Colonic mucosa (tissue), 4 donors: ENCODE data around the gene CSAG3. TPM values are rescaled to one million over a fixed set of nuclear protein-coding genes. Genes with fewer than 3 reads are reported as not detected.
"Not testable (repeated sequence)": the region's sequence is repeated elsewhere in the genome, so short reads cannot be mapped to it uniquely, and the experiment has no call there.

Experiments used
- DNase-seq: peaks from one replicate; pipeline ENCODE4 v3.0.0-alpha.2; 2020
- H3K27ac ChIP-seq: fragments of 200-600 bp; one replicate; pipeline ENCODE4 v1.8.0; 2021
- H3K27me3 ChIP-seq: fragments of 200-600 bp; one replicate; pipeline ENCODE4 v1.8.0; 2021
- H3K36me3 ChIP-seq: fragments of 200-600 bp; one replicate; pipeline ENCODE4 v1.8.0; 2021
- H3K4me1 ChIP-seq: fragments of 200-600 bp; one replicate; pipeline ENCODE4 v1.8.0; 2021; ENCODE audit warnings: mild to moderate bottlenecking
- H3K4me3 ChIP-seq: fragments of 200-600 bp; one replicate; pipeline ENCODE4 v1.8.0; 2021
- H3K9ac ChIP-seq, 2 donors: one replicate each; pipeline ENCODE4 v1.7.0; 2013; ENCODE audit warnings: control low read depth in 2 of 2, low read depth in 2 of 2, low read length in 2 of 2
- H3K9me3 ChIP-seq: fragments of 200-600 bp; one replicate; pipeline ENCODE4 v1.8.0; 2021
- intact Hi-C: fragments of 100-400 bp; cut with DNase I; formaldehyde crosslinking; loops from one replicate; pipeline ENCODE4 v1.14.1; 2022
- total RNA-seq, 2 donors: library from RNA; stranded (reverse); fragmentation: NEBNext Ultra II Directional in 1 of 2; extraction: Animal tissue kit (Norgen Biotek cat#: 25700) in 1 of 2; gene quantifications; one replicate each; pipeline ENCODE4 v1.2.1, GENCODE V29; 2021
- TF ChIP-seq, protein P1 (sequence below): fragments of 200-600 bp; IDR thresholded peaks from one replicate; pipeline ENCODE4 v1.8.0; 2022; ENCODE audit warnings: antibody characterized with exemption, mild to moderate bottlenecking
- donor health status: healthy.
- donor health status: DM: no; HTN: no; CAD: no.
- donor health status: DM: no; HTN: no; CAD: no.

The CSAG3 gene
- total RNA-seq = not detected

GRCh38 chrX:152758918-152759317, at the start of gene CSAG3:
Gene CSAG3 (plus strand): TSS chrX:152759218.
- H3K36me3 ChIP-seq, H3K9ac ChIP-seq, H3K4me1 ChIP-seq, H3K4me3 ChIP-seq, H3K9me3 ChIP-seq, intact Hi-C loops, H3K27me3 ChIP-seq, DNase-seq, H3K27ac ChIP-seq: not testable (repeated sequence)

DNA sequence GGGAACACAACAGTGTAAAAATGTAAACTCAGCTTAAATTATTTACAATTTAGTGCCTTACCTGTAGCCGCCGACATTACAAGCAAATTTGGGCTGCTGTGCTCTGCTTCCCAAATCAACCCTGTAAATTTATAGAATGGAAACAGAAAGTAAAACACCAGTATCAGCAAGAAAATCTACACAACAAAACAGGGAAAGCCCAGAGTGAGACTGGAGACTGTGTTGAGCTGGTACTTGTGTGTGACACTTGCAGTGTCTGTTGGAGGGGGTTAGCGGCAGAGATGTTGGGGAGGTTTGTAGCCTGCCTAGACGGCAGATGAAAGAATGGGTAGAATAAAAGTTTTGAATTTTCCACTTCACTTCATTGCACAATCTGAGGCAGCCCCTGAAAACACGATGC, 45.8 kb upstream of the CSAG3 start:
- H3K27ac ChIP-seq, DNase-seq, H3K36me3 ChIP-seq, H3K9me3 ChIP-seq, H3K27me3 ChIP-seq, H3K4me3 ChIP-seq, intact Hi-C loops, H3K9ac ChIP-seq, H3K4me1 ChIP-seq: not testable (repeated sequence)

GRCh38 chrX:152713815-152714787, 44.9 kb upstream of the CSAG3 start, which contains the start of gene MAGEA2B:
Gene MAGEA2B (plus strand): TSS chrX:152714628. CDS start chrX:152717107, 2,479 bp downstream.
- H3K9me3 ChIP-seq, H3K4me3 ChIP-seq, H3K27ac ChIP-seq, H3K27me3 ChIP-seq, H3K9ac ChIP-seq, DNase-seq, H3K36me3 ChIP-seq, intact Hi-C loops, H3K4me1 ChIP-seq: not testable (repeated sequence)

- H3K4me1 ChIP-seq = no peaks in the 10 kb centered on the region
- DNase-seq = no peak
- H3K27ac ChIP-seq = no peak overlapping the region
- H3K9ac ChIP-seq = no peak overlapping the region
- no peaks in the 10 kb centered on the region for H3K36me3 ChIP-seq
- no peaks in the 10 kb centered on the region for H3K27me3 ChIP-seq
- no peak overlapping the region for H3K4me3 ChIP-seq
- no peaks in the 10 kb centered on the region for H3K9me3 ChIP-seq
- intact Hi-C loops = no loop called here
- TF ChIP-seq, protein P1, sequence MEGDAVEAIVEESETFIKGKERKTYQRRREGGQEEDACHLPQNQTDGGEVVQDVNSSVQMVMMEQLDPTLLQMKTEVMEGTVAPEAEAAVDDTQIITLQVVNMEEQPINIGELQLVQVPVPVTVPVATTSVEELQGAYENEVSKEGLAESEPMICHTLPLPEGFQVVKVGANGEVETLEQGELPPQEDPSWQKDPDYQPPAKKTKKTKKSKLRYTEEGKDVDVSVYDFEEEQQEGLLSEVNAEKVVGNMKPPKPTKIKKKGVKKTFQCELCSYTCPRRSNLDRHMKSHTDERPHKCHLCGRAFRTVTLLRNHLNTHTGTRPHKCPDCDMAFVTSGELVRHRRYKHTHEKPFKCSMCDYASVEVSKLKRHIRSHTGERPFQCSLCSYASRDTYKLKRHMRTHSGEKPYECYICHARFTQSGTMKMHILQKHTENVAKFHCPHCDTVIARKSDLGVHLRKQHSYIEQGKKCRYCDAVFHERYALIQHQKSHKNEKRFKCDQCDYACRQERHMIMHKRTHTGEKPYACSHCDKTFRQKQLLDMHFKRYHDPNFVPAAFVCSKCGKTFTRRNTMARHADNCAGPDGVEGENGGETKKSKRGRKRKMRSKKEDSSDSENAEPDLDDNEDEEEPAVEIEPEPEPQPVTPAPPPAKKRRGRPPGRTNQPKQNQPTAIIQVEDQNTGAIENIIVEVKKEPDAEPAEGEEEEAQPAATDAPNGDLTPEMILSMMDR = no peak
Measured at GRCh38 chrX:152725409-152725808, 33.6 kb upstream of the CSAG3 start.

- H3K27me3 ChIP-seq = no peaks in the 10 kb centered on the region
- no peaks in the 10 kb centered on the region for H3K9me3 ChIP-seq
- intact Hi-C loops = no loop called here
- no peak within 1 kb of the TSS for H3K27ac ChIP-seq
- DNase-seq = no peak
- no peaks in the 10 kb centered on the region for H3K4me1 ChIP-seq
- H3K9ac ChIP-seq = no peak within 1 kb of the TSS
- no peak within 1 kb of the TSS for H3K4me3 ChIP-seq
- TF ChIP-seq, protein P1 = no peak
- no peaks in the 10 kb centered on the region for H3K36me3 ChIP-seq
Measured at GRCh38 chrX:152733261-152733975, 25.6 kb upstream of the CSAG3 start, which contains the start of the genes CSAG1 and MAGEA12. Gene CSAG1 (minus strand): TSS chrX:152733721. CDS start chrX:152732460, 1,261 bp downstream. Gene MAGEA12 (plus strand): TSS chrX:152733757. CDS start chrX:152736162, 2,405 bp downstream.

- H3K27me3 ChIP-seq, H3K4me3 ChIP-seq, H3K4me1 ChIP-seq, H3K9me3 ChIP-seq, intact Hi-C loops, H3K9ac ChIP-seq, DNase-seq, H3K27ac ChIP-seq, H3K36me3 ChIP-seq: not testable (repeated sequence)
Measured at GRCh38 chrX:152734143-152734858, 24.7 kb upstream of the CSAG3 start.

DNA sequence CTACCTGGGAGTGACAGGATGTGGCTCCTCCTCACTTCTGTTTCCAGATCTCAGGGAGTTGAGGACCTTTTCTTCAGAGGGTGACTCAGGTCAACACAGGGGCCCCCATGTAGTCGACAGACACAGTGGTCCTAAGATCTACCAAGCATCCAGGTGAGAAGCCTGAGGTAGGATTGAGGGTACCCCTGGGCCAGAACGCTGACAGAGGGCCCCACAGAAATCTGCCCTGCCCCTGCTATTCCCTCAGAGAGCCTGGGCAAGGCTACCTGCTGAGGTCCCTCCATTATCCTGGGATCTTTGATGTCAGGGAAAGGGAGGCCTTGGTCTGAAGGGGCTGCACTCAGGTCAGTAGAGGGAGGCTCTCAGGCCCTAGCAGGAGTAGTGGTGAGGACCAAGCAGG, 23.9 kb upstream of the CSAG3 start:
- Histone ChIP-seq H3K4me1 (no peaks in the 10 kb centered on the region), H3K9ac (no peak overlapping the region), H3K27ac (no peak overlapping the region), H3K36me3 (no peaks in the 10 kb centered on the region), H3K27me3 (no peaks in the 10 kb centered on the region), H3K9me3 (no peaks in the 10 kb centered on the region), H3K4me3 (no peak overlapping the region)
- intact Hi-C loops = no loop called here
- TF ChIP-seq, protein P1 = no peak
- DNase-seq = no peak
